Trophoblast cell (in vitro differentiated cells and primary cell): Measurements from ENCODE around the gene ANAPC1.
"Not testable (repeated sequence)": the region's sequence is repeated elsewhere in the genome, so short reads cannot be mapped to it uniquely, and the experiment has no call there.

Experiments
- DNase-seq, 2 donors: peaks; one replicate each; pipeline ENCODE4 v3.0.0-alpha.2; 2016
- H2AFZ ChIP-seq: 2 replicates; pipeline ENCODE4 v1.6.1; 2013; ENCODE audit warnings: low read length, moderate library complexity, mild to moderate bottlenecking; ENCODE audit not compliant: insufficient read depth, poor library complexity
- H2AK5ac ChIP-seq: 2 replicates; pipeline ENCODE4 v1.6.1; 2013; ENCODE audit warnings: mild to moderate bottlenecking, low read length
- H2BK120ac ChIP-seq: 2 replicates; pipeline ENCODE4 v1.6.1; 2013; ENCODE audit warnings: low read length, mild to moderate bottlenecking, moderate library complexity; ENCODE audit not compliant: insufficient read depth, poor library complexity
- H2BK12ac ChIP-seq: 2 replicates; pipeline ENCODE4 v1.6.1; 2013; ENCODE audit warnings: mild to moderate bottlenecking, low read length, moderate library complexity
- H2BK5ac ChIP-seq: 2 replicates; pipeline ENCODE4 v1.6.1; 2013; ENCODE audit warnings: low read length, low read depth, moderate library complexity, mild to moderate bottlenecking; ENCODE audit not compliant: poor library complexity
- H3K14ac ChIP-seq: 2 replicates; pipeline ENCODE4 v1.6.1; 2013; ENCODE audit warnings: mild to moderate bottlenecking, low read length
- H3K18ac ChIP-seq: 2 replicates; pipeline ENCODE4 v1.6.1; 2013; ENCODE audit warnings: mild to moderate bottlenecking, low read length
- H3K23ac ChIP-seq: 2 replicates; pipeline ENCODE4 v1.6.1; 2013; ENCODE audit warnings: low read length
- H3K27ac ChIP-seq: 2 replicates; pipeline ENCODE4 v1.5.1; 2013; ENCODE audit warnings: low read depth, mild to moderate bottlenecking, inconsistent platforms, low read length, moderate library complexity
- H3K27me3 ChIP-seq: 2 replicates; pipeline ENCODE4 v1.6.1; 2013; ENCODE audit warnings: inconsistent platforms, mild to moderate bottlenecking, low read length, moderate library complexity; ENCODE audit not compliant: insufficient read depth
- H3K36me3 ChIP-seq, 2 experiments: 1 replicate in 1 of 2; 2 replicates in 1 of 2; pipeline ENCODE4 v1.6.1; 2013; ENCODE audit warnings: low read length in 2 of 2, mild to moderate bottlenecking in 2 of 2, moderate library complexity in 1 of 2; ENCODE audit not compliant: insufficient read depth in 2 of 2, control insufficient read depth in 1 of 2
- H3K4ac ChIP-seq: 2 replicates; pipeline ENCODE4 v1.6.1; 2013; ENCODE audit warnings: low read depth, mild to moderate bottlenecking, low read length, moderate library complexity
- H3K4me1 ChIP-seq, 2 experiments: 1 replicate in 1 of 2; 2 replicates in 1 of 2; pipeline ENCODE4 v1.6.1; 2013; ENCODE audit warnings: low read length in 2 of 2, mild to moderate bottlenecking in 2 of 2, moderate library complexity in 1 of 2; ENCODE audit not compliant: insufficient read depth in 2 of 2, control insufficient read depth in 1 of 2
- H3K4me2 ChIP-seq: 2 replicates; pipeline ENCODE4 v1.6.1; 2013; ENCODE audit warnings: inconsistent platforms, mild to moderate bottlenecking, low read length, moderate library complexity
- H3K4me3 ChIP-seq: 2 replicates; pipeline ENCODE4 v1.5.1; 2013; ENCODE audit warnings: mild to moderate bottlenecking, low read depth, low read length, inconsistent platforms
- H3K79me1 ChIP-seq: one replicate; pipeline ENCODE4 v1.6.1; 2013; ENCODE audit warnings: low read length
- H3K79me2 ChIP-seq: 2 replicates; pipeline ENCODE4 v1.6.1; 2013; ENCODE audit warnings: low read length, mild to moderate bottlenecking; ENCODE audit not compliant: control insufficient read depth, insufficient read depth, poor library complexity
- H3K9ac ChIP-seq: 2 replicates; pipeline ENCODE4 v1.6.1; 2013; ENCODE audit warnings: mild to moderate bottlenecking, low read length
- H3K9me3 ChIP-seq: 2 replicates; pipeline ENCODE4 v1.6.1; 2013; ENCODE audit warnings: low read depth, mild to moderate bottlenecking, control low read depth, inconsistent platforms, low read length; ENCODE audit not compliant: insufficient read depth
- H4K12ac ChIP-seq: 2 replicates; pipeline ENCODE4 v1.6.1; 2013; ENCODE audit warnings: low read depth, mild to moderate bottlenecking, low read length, moderate library complexity
- H4K8ac ChIP-seq: 2 replicates; pipeline ENCODE4 v1.6.1; 2013; ENCODE audit warnings: low read depth, mild to moderate bottlenecking, low read length, moderate library complexity
- H4K91ac ChIP-seq: one replicate; pipeline ENCODE4 v1.6.1; 2013; ENCODE audit warnings: low read depth, mild to moderate bottlenecking, low read length, moderate library complexity
- WGBS: extraction: QIAGEN DNeasy Blood & Tissue Kit; methylation state at CpG from one replicate; pipeline ENCODE4 v1.1.7; 2013; ENCODE audit warnings: missing lambda C conversion rate; ENCODE audit not compliant: insufficient read length, insufficient coverage; ENCODE audit errors: extremely low coverage; 5-methylcytosine and 5-hydroxymethylcytosine counted together

Gene ANAPC1

GRCh38 chr2:111768266-111769190 is 115.5 kb downstream of the ANAPC1 start:
- H3K4me1 ChIP-seq, H3K4ac ChIP-seq, H2BK5ac ChIP-seq, H3K9ac ChIP-seq, H3K4me2 ChIP-seq, H3K23ac ChIP-seq, DNase-seq, H3K18ac ChIP-seq, H2BK12ac ChIP-seq, H4K8ac ChIP-seq, H3K14ac ChIP-seq, H2BK120ac ChIP-seq, H3K27me3 ChIP-seq, H3K27ac ChIP-seq, H2AFZ ChIP-seq, H4K12ac ChIP-seq, H3K79me1 ChIP-seq, H2AK5ac ChIP-seq, H3K4me3 ChIP-seq, H3K9me3 ChIP-seq, H3K36me3 ChIP-seq, H4K91ac ChIP-seq, H3K79me2 ChIP-seq: not testable (repeated sequence)
- WGBS, result no CpG with 5 or more reads among the region's 8 CpGs

- not testable (repeated sequence) for H3K14ac ChIP-seq, H3K9ac ChIP-seq, H3K4me3 ChIP-seq, H3K23ac ChIP-seq, H3K4me1 ChIP-seq, H2AFZ ChIP-seq, H2BK120ac ChIP-seq, H4K91ac ChIP-seq, DNase-seq, H3K79me1 ChIP-seq, H2AK5ac ChIP-seq, H3K18ac ChIP-seq, H3K27ac ChIP-seq, H4K8ac ChIP-seq, H2BK5ac ChIP-seq, H2BK12ac ChIP-seq, H3K79me2 ChIP-seq, H3K36me3 ChIP-seq, H3K4ac ChIP-seq, H3K9me3 ChIP-seq, H3K4me2 ChIP-seq, H4K12ac ChIP-seq, H3K27me3 ChIP-seq
- WGBS, result no CpG with 5 or more reads among the region's 4 CpGs
Observed at GRCh38 chr2:111767087-111767486, 116.9 kb downstream of the ANAPC1 start.

- not testable (repeated sequence) for H4K8ac ChIP-seq, H3K4me3 ChIP-seq, H3K18ac ChIP-seq, H3K14ac ChIP-seq, H2AK5ac ChIP-seq, H3K4me2 ChIP-seq, H3K36me3 ChIP-seq, H3K23ac ChIP-seq, H3K4me1 ChIP-seq, H3K27me3 ChIP-seq, H2AFZ ChIP-seq, DNase-seq, H3K9me3 ChIP-seq, H3K79me1 ChIP-seq, H2BK12ac ChIP-seq, H3K79me2 ChIP-seq, H3K27ac ChIP-seq, H2BK5ac ChIP-seq, H3K4ac ChIP-seq, H3K9ac ChIP-seq, H4K91ac ChIP-seq, H4K12ac ChIP-seq, H2BK120ac ChIP-seq
- no CpG with 5 or more reads among the region's 8 CpGs for WGBS
Observed at GRCh38 chr2:111766295-111766694, 117.7 kb downstream of the ANAPC1 start.

- H3K4ac ChIP-seq, H2BK120ac ChIP-seq, DNase-seq, H2BK5ac ChIP-seq, H3K27ac ChIP-seq, H3K9ac ChIP-seq, H4K8ac ChIP-seq, H2AK5ac ChIP-seq, H3K18ac ChIP-seq, H3K27me3 ChIP-seq, H4K91ac ChIP-seq, H4K12ac ChIP-seq, H3K9me3 ChIP-seq, H3K14ac ChIP-seq, H3K36me3 ChIP-seq, H3K4me3 ChIP-seq, H3K79me1 ChIP-seq, H2AFZ ChIP-seq, H2BK12ac ChIP-seq, H3K79me2 ChIP-seq, H3K4me1 ChIP-seq, H3K4me2 ChIP-seq, H3K23ac ChIP-seq: not testable (repeated sequence)
- WGBS, result no CpG with 5 or more reads among the region's 4 CpGs
Observed at GRCh38 chr2:111764151-111764550, 119.8 kb downstream of the ANAPC1 start.
